PC-9 (cell line): Measurements from ENCODE around the gene ABRACL. TPM values are rescaled to one million over a fixed set of nuclear protein-coding genes. Genes with fewer than 3 reads are reported as not detected.

Source experiments
- BruUV-seq: library from RNA; stranded (reverse); fragments of 400-500 nt; replicated peaks from 2 replicates; lab custom pipeline; 2021; lab: Mats Ljungman, UMichigan
- CTCF ChIA-PET: fragments of 300-600 bp; sonication (Branson Sonifier 250); formaldehyde crosslinking; loops from one replicate; lab custom pipeline; 2022; ENCODE audit warnings: antibody characterized with exemption; lab: Charles Lee
- POLR2A ChIA-PET: fragments of 300-600 bp; sonication (Branson Sonifier 250); formaldehyde crosslinking; loops from one replicate; lab custom pipeline; 2022; ENCODE audit warnings: antibody characterized with exemption; ENCODE audit not compliant: unreplicated experiment; lab: Charles Lee
- DNase-seq, 2 experiments: peaks; one replicate each; pipeline versions ENCODE4 v3.0.0 to v3.0.0-alpha.2; 2015 to 2022; ENCODE audit warnings: mixed read lengths in 1 of 2
- H2AFZ ChIP-seq: fragments of 200-600 bp; sonication (generic); 2 replicates; pipeline ENCODE4 v1.8.1; 2017; ENCODE audit warnings: antibody characterized with exemption
- H3F3A ChIP-seq: fragments of 200-600 bp; sonication (generic); 2 replicates; pipeline ENCODE4 v1.8.1; 2017; ENCODE audit warnings: antibody characterized with exemption, mild to moderate bottlenecking, low read depth; ENCODE audit not compliant: insufficient read depth
- H3K27ac ChIP-seq: fragments of 200-600 bp; sonication (generic); 2 replicates; pipeline ENCODE4 v1.6.1; 2016; ENCODE audit warnings: mixed run types
- H3K27me3 ChIP-seq: fragments of 200-600 bp; sonication (generic); 2 replicates; pipeline ENCODE4 v1.6.1; 2016; ENCODE audit warnings: low read depth, mixed run types; ENCODE audit not compliant: insufficient read depth
- H3K36me3 ChIP-seq: fragments of 200-600 bp; sonication (generic); 2 replicates; pipeline ENCODE4 v1.6.1; 2016; ENCODE audit warnings: low read depth, mixed run types
- H3K4me1 ChIP-seq: fragments of 200-600 bp; sonication (generic); replicated peaks from 2 replicates; pipeline ENCODE4 v1.6.1; 2016; ENCODE audit warnings: mixed run types; ENCODE audit not compliant: insufficient read depth
- H3K4me2 ChIP-seq: fragments of 200-600 bp; sonication (generic); 2 replicates; pipeline ENCODE4 v1.6.1; 2017; ENCODE audit warnings: mixed run types
- H3K4me3 ChIP-seq: fragments of 200-600 bp; sonication (generic); 2 replicates; pipeline ENCODE4 v1.6.1; 2016; ENCODE audit warnings: mixed run types
- H3K79me2 ChIP-seq: fragments of 200-600 bp; sonication (generic); 2 replicates; pipeline ENCODE4 v1.6.1; 2017; ENCODE audit warnings: low read depth, mixed run types
- H3K9me2 ChIP-seq: fragments of 200-600 bp; sonication (generic); 2 replicates; pipeline ENCODE4 v1.8.1; 2017; ENCODE audit warnings: mild to moderate bottlenecking; ENCODE audit not compliant: insufficient read depth
- H3K9me3 ChIP-seq: fragments of 200-600 bp; sonication (generic); 2 replicates; pipeline ENCODE4 v1.8.1; 2016; ENCODE audit warnings: low read depth; ENCODE audit not compliant: insufficient read depth
- H4K20me1 ChIP-seq: fragments of 200-600 bp; sonication (generic); 2 replicates; pipeline ENCODE4 v1.8.1; 2017; ENCODE audit not compliant: insufficient read depth
- EZH2 ChIP-seq: fragments of 200-600 bp; sonication (generic); IDR thresholded peaks from 2 replicates; pipeline ENCODE4 v1.8.0; 2017; ENCODE audit warnings: antibody characterized with exemption, low read depth
- intact Hi-C: fragments of 100-400 bp; cut with micrococcal nuclease; formaldehyde crosslinking; loops from one replicate; pipeline ENCODE4 v1.10.0; 2022; ENCODE audit not compliant: unreplicated experiment
- total RNA-seq: library from RNA; stranded (reverse); gene quantifications from 2 replicates; pipeline ENCODE4 v1.2.3, GENCODE V29; 2021
- TF ChIP-seq, protein P1 (sequence below): fragments of 200-600 bp; sonication (generic); conservative IDR thresholded peaks from 2 replicates; pipeline ENCODE4 v1.6.1; 2017; ENCODE audit warnings: mixed run types, antibody characterized with exemption, mild to moderate bottlenecking, moderate library complexity

Gene ABRACL
- total RNA-seq, 1 experiment from 2014 or later: 33.7 TPM

DNA sequence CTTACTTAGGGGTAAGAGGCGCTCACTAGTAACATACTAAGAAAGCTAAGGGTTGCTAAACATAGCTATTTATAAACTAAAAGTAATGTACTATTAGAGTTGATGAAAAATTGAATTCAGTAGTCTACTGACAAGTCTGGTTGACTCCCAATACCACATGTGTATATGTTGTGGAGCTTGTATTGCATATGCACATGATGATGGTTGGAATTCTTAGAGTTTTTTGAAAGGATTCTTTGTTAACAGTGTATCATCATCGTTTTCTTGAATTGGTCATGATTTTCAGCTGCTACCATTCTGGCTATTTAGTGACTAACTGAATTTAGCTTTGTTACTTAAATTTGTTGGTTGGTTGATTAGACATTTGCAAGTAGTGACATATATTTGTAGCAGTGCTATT lies 27.2 kb downstream of the ABRACL start:
- ChIA-PET CTCF (no interaction called here), POLR2A (no interaction called here)
- H3K4me3 ChIP-seq: no peak overlapping the region
- no peaks in the 10 kb centered on the region for H3K9me2 ChIP-seq
- no peaks in the 10 kb centered on the region for H3K79me2 ChIP-seq
- intact Hi-C loops: no loop called here
- peak overlapping the region; percentile 45; the same call in 1 of the 2 replicates for H2AFZ ChIP-seq
- no peak for DNase-seq
- H3K9me3 ChIP-seq: peaks cover 5% of the 10 kb centered on the region; the same call in 1 of the 2 replicates
- no peaks in the 10 kb centered on the region for H4K20me1 ChIP-seq
- no peaks in the 10 kb centered on the region for H3K27me3 ChIP-seq
- no peak overlapping the region for H3K4me2 ChIP-seq
- H3K27ac ChIP-seq: no peak overlapping the region
- TF ChIP-seq, protein P1, sequence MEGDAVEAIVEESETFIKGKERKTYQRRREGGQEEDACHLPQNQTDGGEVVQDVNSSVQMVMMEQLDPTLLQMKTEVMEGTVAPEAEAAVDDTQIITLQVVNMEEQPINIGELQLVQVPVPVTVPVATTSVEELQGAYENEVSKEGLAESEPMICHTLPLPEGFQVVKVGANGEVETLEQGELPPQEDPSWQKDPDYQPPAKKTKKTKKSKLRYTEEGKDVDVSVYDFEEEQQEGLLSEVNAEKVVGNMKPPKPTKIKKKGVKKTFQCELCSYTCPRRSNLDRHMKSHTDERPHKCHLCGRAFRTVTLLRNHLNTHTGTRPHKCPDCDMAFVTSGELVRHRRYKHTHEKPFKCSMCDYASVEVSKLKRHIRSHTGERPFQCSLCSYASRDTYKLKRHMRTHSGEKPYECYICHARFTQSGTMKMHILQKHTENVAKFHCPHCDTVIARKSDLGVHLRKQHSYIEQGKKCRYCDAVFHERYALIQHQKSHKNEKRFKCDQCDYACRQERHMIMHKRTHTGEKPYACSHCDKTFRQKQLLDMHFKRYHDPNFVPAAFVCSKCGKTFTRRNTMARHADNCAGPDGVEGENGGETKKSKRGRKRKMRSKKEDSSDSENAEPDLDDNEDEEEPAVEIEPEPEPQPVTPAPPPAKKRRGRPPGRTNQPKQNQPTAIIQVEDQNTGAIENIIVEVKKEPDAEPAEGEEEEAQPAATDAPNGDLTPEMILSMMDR: no peak
- no peak for TF ChIP-seq EZH2
- H3K36me3 ChIP-seq: no peaks in the 10 kb centered on the region
- BruUV-seq: no TSS peak
- no peaks in the 10 kb centered on the region for H3K4me1 ChIP-seq
- no peaks in the 10 kb centered on the region for H3F3A ChIP-seq

DNA sequence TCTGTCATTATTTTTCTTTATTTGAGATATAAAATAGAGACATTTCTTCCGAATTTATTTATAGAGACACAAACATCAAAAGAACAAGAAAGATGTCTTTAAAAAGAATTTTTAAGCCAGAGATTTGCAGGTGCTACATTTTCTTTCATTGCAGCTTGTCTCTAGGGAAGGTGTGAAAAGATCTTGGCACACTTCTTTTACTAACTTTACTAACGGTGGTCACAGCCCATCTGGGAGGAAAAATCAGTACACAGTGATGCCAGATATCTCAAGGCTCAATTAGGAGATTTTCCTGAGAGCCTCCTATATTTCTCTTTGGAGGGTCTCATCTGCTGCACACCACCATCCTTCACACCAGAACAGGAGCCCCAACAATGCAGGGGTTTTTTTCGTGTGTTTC lies 29.5 kb downstream of the ABRACL start:
- Histone ChIP-seq H3K4me1 (no peaks in the 10 kb centered on the region), H3F3A (no peaks in the 10 kb centered on the region), H3K9me3 (peaks cover 5% of the 10 kb centered on the region; the same call in 1 of the 2 replicates), H3K4me3 (no peak overlapping the region), H3K36me3 (no peaks in the 10 kb centered on the region), H4K20me1 (no peaks in the 10 kb centered on the region), H3K4me2 (no peak overlapping the region), H3K9me2 (no peaks in the 10 kb centered on the region), H3K27me3 (no peaks in the 10 kb centered on the region), H3K79me2 (no peaks in the 10 kb centered on the region), H3K27ac (no peak overlapping the region), H2AFZ (no peak overlapping the region)
- DNase-seq: no peak
- BruUV-seq: no TSS peak
- TF ChIP-seq EZH2: no peak
- TF ChIP-seq, protein P1: no peak
- CTCF ChIA-PET: no interaction called here
- POLR2A ChIA-PET: no interaction called here
- intact Hi-C loops: no loop called here

DNA sequence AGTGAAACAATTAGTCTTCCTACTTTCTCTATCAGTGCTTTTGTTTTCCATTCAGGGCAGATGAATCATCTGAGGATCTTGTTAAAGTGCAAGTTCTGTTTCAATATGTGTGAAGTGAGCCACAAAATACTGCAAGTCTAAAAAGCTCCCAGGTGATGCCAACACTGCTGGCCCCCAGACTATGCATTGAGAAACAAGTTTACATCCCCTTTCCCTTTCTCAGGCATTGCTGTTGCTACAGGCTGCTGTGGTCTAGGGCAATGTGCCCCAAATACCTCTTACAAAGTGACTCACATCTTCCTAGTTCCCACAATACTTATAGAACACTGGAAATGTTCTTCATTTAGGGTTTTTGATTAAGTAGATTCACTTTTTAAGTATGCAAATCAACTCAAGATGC lies 31.8 kb downstream of the ABRACL start:
- Histone ChIP-seq H3K36me3 (no peaks in the 10 kb centered on the region), H3K9me3 (peaks cover 5% of the 10 kb centered on the region; the same call in 1 of the 2 replicates), H3K4me3 (no peak overlapping the region), H3K27ac (no peak overlapping the region), H3K4me1 (no peaks in the 10 kb centered on the region), H4K20me1 (no peaks in the 10 kb centered on the region), H3K4me2 (no peak overlapping the region), H3F3A (no peaks in the 10 kb centered on the region), H3K79me2 (no peaks in the 10 kb centered on the region), H2AFZ (no peak overlapping the region), H3K9me2 (no peaks in the 10 kb centered on the region), H3K27me3 (no peaks in the 10 kb centered on the region)
- no peak for DNase-seq
- ChIA-PET POLR2A (no interaction called here), CTCF (no interaction called here)
- no peak for TF ChIP-seq EZH2
- TF ChIP-seq, protein P1: no peak
- intact Hi-C loops: no loop called here
- BruUV-seq: no TSS peak
